RWPE1 (cell line): ENCODE measurements around the gene SLC39A9.

Experiments
- CTCF ChIA-PET: fragments of 350-600 bp; sonication (Branson Sonifier 250); formaldehyde crosslinking; extraction: SDS; loops from one replicate; lab custom pipeline; 2021; lab: Yijun Ruan, JAX
- POLR2A ChIA-PET: fragments of 400-600 bp; formaldehyde crosslinking; extraction: SDS; loops from one replicate; lab custom pipeline; 2020; ENCODE audit warnings: antibody characterized with exemption; ENCODE audit not compliant: low non-redundant PET; lab: Yijun Ruan, JAX
- DNase-seq: peaks from one replicate; pipeline ENCODE4 v3.0.0; 2012; ENCODE audit warnings: low spot score
- H3K27ac ChIP-seq: fragments of 450-650 bp; 2 replicates; pipeline ENCODE4 v1.5.1; 2017
- CTCF ChIP-seq: fragments of 450-650 bp; conservative IDR thresholded peaks from 2 replicates; pipeline ENCODE4 v1.5.1; 2017; ENCODE audit warnings: low read depth, mild to moderate bottlenecking

SLC39A9 gene

GRCh38 chr14:69358233-69358963 lies 40.1 kb upstream of the SLC39A9 start:
- no peak for DNase-seq
- H3K27ac ChIP-seq: no peak overlapping the region
- CTCF ChIA-PET: interaction anchor here (0.7 kb wide), 1 partner anchor 70 kb away, joined by 3 read pairs; no protein-coding TSS in a partner anchor
- no peak for TF ChIP-seq CTCF
- POLR2A ChIA-PET: no interaction called here

- CTCF ChIA-PET: interaction anchor here (0.6 kb wide), 1 partner anchor 492 kb away, joined by 3 read pairs; no protein-coding TSS in a partner anchor
- H3K27ac ChIP-seq: no peak overlapping the region
- DNase-seq: no peak
- no peak for TF ChIP-seq CTCF
- POLR2A ChIA-PET: no interaction called here
These were observed 39.5 kb upstream of the SLC39A9 start for GRCh38 chr14:69358966-69359365.

GRCh38 chr14:69360438-69361108 lies 37.9 kb upstream of the SLC39A9 start:
- no peak for DNase-seq
- POLR2A ChIA-PET: no interaction called here

GRCh38 chr14:69363055-69363454 lies 35.4 kb upstream of the SLC39A9 start:
- H3K27ac ChIP-seq: no peak overlapping the region
- DNase-seq: no peak
- ChIA-PET CTCF (interaction anchor here (0.6 kb wide), 1 partner anchor 53 kb away, joined by 3 read pairs; no protein-coding TSS in a partner anchor), POLR2A (no interaction called here)
- no peak for TF ChIP-seq CTCF

More at GRCh38 chr14:69360438-69361108, 37.9 kb upstream of the SLC39A9 start:
- no peak overlapping the region for H3K27ac ChIP-seq
- TF ChIP-seq CTCF: no peak
- CTCF ChIA-PET: no interaction called here

- H3K27ac ChIP-seq: no peak overlapping the region
- CTCF ChIA-PET: interaction anchor here (0.6 to 0.7 kb wide), 2 partner anchors 47 to 125 kb away, joined by 3 read pairs; no protein-coding TSS in a partner anchor
- POLR2A ChIA-PET: no interaction called here
- no peak for DNase-seq
- no peak for TF ChIP-seq CTCF
These were observed 34.5 kb upstream of the SLC39A9 start for GRCh38 chr14:69363964-69364363.

- no peak for TF ChIP-seq CTCF
- no peak overlapping the region for H3K27ac ChIP-seq
- ChIA-PET POLR2A (no interaction called here), CTCF (interaction anchor here (0.7 kb wide), 1 partner anchor 47 kb away, joined by 3 read pairs; no protein-coding TSS in a partner anchor)
- no peak for DNase-seq
These were observed 34.1 kb upstream of the SLC39A9 start for GRCh38 chr14:69364378-69364777.
